Head of caudate nucleus (tissue), 42 donors: ENCODE results near the gene OSCAR.
"Not testable (repeated sequence)": the region's sequence is repeated elsewhere in the genome, so short reads cannot be mapped to it uniquely, and the experiment has no call there.

ENCODE experiments used
- DNase-seq, 42 donors: peaks; one replicate each; pipeline versions ENCODE4 v3.0.0 to v3.0.0-alpha.2; 2020 to 2021; ENCODE audit warnings: mixed read lengths in 7 of 42
- intact Hi-C: fragments of 100-400 bp; cut with DNase I; formaldehyde crosslinking; loops from one replicate; pipeline ENCODE4 v1.15.0; 2022

Gene OSCAR

GRCh38 chr19:54128441-54128725, 27.8 kb upstream of the OSCAR start:
- intact Hi-C loops = no loop called here
- no peak for DNase-seq

DNA sequence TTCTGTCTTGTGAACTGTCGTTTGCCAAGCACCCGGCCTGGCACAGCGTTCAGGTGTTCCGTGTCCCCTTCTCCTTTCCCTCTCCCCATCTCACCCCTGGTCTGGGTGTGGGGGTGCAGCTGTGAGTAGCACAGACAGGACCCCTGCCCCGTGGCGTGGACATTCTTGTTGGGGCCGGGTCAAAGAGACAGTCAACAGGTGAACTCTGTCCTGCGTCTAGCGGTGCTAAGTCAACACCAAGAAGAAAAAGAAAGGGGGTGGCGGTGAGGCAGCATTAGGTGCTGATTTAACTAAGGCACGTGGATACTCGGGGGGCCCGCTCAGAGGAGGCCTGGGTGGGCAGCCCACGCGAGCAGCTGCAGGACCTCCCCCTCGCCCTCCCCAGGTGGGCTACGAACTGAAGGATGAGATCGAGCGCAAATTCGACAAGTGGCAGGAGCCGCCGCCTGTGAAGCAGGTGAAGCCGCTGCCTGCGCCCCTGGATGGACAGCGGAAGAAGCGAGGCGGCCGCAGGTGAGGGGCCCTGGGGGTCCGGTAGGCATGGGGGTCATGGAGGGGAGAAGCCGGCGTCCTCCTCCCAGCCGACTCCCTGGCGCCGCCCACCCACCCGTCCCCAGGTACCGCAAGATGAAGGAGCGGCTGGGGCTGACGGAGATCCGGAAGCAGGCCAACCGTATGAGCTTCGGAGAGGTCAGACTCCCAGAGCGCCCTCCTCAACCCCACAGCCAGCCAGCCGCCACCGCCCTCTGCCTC, 27.3 kb upstream of the OSCAR start:
- intact Hi-C loops = no loop called here
- no peak for DNase-seq

GRCh38 chr19:54125713-54126112, 25.1 kb upstream of the OSCAR start:
- intact Hi-C loops = no loop called here
- no peak for DNase-seq

DNA sequence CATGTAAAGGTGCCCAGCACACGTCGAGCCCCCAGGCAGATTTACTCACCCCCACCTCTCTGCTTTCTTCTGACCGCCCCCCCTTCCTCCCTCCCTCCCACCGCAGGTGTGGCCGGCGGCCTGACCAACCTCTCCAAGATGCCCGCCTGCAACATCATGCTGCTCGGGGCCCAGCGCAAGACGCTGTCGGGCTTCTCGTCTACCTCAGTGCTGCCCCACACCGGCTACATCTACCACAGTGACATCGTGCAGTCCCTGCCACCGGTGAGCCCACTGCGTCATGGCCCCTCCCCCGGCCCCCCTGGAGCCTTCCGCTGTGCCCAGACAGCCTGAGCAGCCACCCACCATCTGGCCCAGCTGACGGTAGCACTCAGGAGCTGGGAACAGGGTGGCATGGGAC, 23.8 kb upstream of the OSCAR start:
- no peak for DNase-seq
- intact Hi-C loops = no loop called here

- DNase-seq = no peak
- intact Hi-C loops = no loop called here
Observed at GRCh38 chr19:54123682-54124081, 23.1 kb upstream of the OSCAR start.

GRCh38 chr19:54121259-54121658, 20.7 kb upstream of the OSCAR start:
- intact Hi-C loops = no loop called here
- DNase-seq = no peak

DNA sequence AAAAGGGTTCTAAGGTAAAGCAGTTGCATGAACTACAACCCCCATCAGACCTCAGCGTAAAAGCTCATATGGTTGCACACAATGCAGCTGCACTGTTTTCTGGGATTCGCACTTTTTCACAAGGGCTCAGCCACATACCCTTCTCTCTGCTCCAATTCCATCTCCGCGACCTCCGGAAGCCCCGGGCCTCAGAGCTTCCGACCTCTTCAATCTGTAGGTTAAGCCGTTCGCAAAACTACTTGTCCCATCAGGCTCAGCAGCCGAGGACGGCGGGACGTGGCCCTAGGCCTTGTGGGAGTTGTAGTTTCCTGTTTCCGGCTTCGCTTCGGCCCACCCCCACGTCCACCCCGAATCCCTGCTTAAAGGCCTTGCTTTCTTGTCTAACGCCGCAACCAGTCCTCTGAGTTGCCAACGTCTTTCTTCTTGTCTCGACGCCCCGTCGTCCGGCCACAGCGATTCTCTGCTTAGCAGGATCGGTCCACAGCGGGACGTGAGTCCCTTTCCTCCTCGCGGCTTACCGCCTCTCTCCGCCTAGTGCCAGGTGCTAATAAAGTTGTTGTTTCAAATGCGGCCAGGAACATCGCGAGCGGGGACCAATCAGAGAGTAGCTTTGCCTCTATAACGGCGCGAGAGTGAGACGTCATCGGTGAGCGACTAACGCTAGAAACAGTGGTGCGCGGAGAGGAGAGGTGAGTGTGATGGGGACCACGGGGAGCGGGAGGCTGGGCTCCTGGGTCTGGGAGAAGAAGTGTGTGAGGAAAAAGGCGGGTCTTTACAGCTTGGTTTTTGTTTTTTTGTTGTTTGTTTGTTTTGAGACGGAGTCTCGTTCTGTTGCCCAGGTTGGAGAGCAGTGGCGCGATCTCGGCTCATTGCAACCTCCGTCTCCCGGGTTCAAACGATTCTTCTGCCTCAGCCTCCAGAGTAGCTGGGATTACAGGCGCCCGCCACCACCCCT, 14.8 kb upstream of the OSCAR start, which contains the start of the genes PRPF31 and TFPT:
TSS of gene PRPF31 (plus strand) at position 646 of the 955 bp plus-strand sequence. CDS start 2,525 bp downstream, outside the sequence.
TSS of gene TFPT (minus strand) at position 549 of the 955 bp plus-strand sequence. CDS start at position 161, 388 bp downstream.
- peak; percentile 90 to 99 (median 96) for DNase-seq
- intact Hi-C loops = loop anchor here (1.0 kb wide), 1 partner anchor 13 kb away; the partner anchor contains the start of gene NDUFA3

DNA sequence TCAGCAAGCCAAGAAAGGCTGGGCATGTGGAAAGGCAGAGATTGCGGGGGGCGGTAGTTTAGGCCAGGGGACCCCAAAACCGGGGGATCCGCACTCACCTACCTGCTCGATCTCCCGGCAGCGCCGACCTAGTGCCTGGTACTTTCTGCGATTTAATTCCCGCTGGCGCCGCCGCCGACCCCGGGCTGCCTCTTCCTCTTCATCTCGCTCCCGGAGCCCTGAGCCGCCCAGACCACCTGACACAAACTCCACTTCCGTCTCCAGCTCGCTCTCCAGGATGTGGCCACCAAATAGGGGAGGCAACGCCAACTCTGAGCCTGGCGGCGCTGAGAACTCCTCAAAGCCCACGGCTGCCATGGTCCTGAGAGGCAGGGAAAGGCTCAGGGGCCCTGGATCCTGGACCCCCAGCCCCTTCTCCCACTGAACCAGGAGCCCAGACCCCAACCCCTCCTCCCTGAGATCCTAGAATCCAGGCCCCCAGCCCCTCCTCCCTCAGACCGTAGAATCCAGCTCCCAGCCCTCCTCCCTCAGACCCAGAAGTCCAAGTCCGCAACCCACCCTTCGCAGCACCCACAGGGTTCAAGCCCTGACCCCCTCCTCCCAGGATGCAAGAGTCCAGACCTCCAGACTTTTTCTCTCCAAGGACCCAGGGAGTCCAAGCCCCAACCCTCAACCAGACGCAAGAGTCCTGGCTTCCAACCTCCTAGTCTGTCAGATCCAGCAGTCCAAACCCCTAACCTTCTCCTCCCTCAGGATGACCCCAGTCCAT, 13.9 kb upstream of the OSCAR start:
- intact Hi-C loops = loop anchor here (1.0 kb wide), 1 partner anchor 12 kb away; the partner anchor contains the start of gene NDUFA3
- DNase-seq = peak in 40 of 42 donors; percentile 20 to 76 (median 52)

- DNase-seq = peak in 2 of 42 donors; percentile 25 to 33
- intact Hi-C loops = no loop called here
Observed at GRCh38 chr19:54109651-54110050, 9.0 kb upstream of the OSCAR start.

- intact Hi-C loops = no loop called here
- no peak for DNase-seq
Observed at GRCh38 chr19:54108496-54108895, 7.9 kb upstream of the OSCAR start.

DNA sequence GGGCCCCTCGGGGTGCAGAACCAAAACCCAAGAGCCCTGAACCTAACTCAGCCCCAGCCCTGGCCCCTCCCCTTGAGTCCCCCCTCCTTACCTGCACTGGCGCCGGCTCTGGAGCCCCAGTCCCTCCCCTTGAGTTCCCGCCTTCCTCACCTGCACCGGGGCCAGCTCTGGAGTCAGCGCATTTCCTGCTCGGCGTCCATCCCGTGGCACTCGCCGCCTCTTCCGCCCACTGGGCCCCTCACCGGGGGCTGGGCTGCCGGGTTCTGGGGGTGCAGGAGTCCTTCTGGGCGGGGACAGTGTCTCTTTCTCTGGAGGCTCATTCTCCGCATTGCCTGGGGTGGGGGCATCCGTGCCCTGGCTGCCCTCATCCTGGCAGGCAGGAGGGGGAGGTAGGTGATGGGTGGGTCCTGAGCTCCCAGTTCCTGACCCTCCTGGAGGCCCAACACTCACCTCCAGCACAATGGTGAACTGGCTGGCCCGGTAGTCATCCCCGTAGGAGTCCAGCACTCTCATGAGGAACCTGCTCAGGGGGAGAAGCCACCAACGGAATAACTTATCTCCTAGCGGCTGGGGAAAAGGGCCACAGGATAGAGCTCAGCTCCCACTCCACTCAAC, 7.4 kb upstream of the OSCAR start:
- intact Hi-C loops = no loop called here
- no peak for DNase-seq

- intact Hi-C loops = no loop called here
Observed at GRCh38 chr19:54106716-54107115, 6.1 kb upstream of the OSCAR start.

GRCh38 chr19:54105796-54106195, 5.2 kb upstream of the OSCAR start:
- intact Hi-C loops = no loop called here
- peak in 1 of 42 donors; percentile 6 for DNase-seq

More at GRCh38 chr19:54106716-54107115, 6.1 kb upstream of the OSCAR start:
- peak in 2 of 42 donors; percentile 9 to 17 for DNase-seq

- DNase-seq = peak in 2 of 42 donors; percentile 21 to 22
- intact Hi-C loops = no loop called here
Observed at GRCh38 chr19:54104998-54105715, 4.6 kb upstream of the OSCAR start.

DNA sequence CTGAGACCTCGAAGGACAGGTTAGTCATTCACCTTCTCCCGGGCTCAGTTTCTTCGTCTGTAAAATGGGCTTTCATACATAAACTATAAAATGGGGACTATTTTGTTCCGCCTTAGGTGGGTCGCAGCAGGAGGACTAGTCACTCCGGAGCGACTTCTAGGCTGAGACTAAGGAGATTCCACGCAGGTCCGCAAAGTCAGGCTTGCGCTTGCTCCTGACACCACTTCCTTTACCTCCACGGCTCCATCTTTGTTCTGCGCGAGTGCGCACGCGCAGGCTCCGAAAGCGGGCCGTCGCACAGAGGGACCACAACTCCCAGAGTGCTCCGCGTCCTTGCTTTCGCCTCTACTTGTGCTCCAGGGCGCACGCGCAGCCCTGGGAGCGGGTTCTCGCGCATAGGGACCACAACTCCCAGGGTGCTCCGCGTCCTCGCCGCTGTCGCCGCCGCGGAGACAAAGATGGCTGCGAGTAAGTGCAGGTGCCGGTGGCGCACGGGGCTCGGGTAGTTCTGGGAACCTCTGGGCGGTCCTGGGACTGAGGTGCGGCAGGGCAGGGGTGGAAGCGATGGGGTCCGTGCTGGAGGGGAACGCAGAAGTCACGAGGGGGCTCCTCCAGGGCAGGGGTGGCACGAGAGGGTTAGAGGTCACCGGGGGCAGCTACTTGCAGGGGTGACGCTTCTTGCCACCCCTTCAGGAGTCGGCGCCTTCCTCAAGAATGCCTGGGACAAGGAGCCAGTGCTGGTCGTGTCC, 2.0 kb upstream of the OSCAR start, which contains the start of gene NDUFA3:
TSS of gene NDUFA3 (plus strand) at position 435 of the 749 bp plus-strand sequence. CDS start at position 459, 24 bp downstream.
- intact Hi-C loops = loop anchor here (1.0 kb wide), 1 partner anchor 13 kb away; the partner anchor contains the start of genes PRPF31 and TFPT

GRCh38 chr19:54099903-54100255, 724 bp downstream of the OSCAR start:
- intact Hi-C loops, DNase-seq: not testable (repeated sequence)

More for the DNA sequence above, 2.0 kb upstream of the OSCAR start, which contains the start of gene NDUFA3:
- peak; percentile 95 to 99 (median 98) for DNase-seq
